Keratinocyte (primary cell): ENCODE measurements around the gene SIK3. TPM values are rescaled to one million over a fixed set of nuclear protein-coding genes. Genes with fewer than 3 reads are reported as not detected.

Source experiments
- DNase-seq: peaks from one replicate; pipeline ENCODE4 v3.0.0-alpha.2; 2011; ENCODE audit warnings: low read depth, missing footprints, low spot score
- FAIRE-seq: peaks from 2 replicates; lab custom pipeline; 2011; peaks lifted over from hg19 to GRCh38; lab: Jason Lieb, UNC
- H2AFZ ChIP-seq: 2 replicates; pipeline ENCODE4 v1.6.0; 2012; ENCODE audit warnings: low read length, control low read depth, inconsistent platforms; ENCODE audit not compliant: control insufficient read depth
- H3K27ac ChIP-seq: 2 replicates; pipeline ENCODE4 v1.5.1; 2011; ENCODE audit warnings: low read length; ENCODE audit not compliant: control insufficient read depth, insufficient read depth
- H3K27me3 ChIP-seq: 3 replicates; pipeline ENCODE4 v1.6.0; 2011; ENCODE audit warnings: low read length; ENCODE audit not compliant: control insufficient read depth, insufficient read depth; ENCODE audit errors: extremely low read depth
- H3K36me3 ChIP-seq, 2 experiments: 2 replicates in 1 of 2; 3 replicates in 1 of 2; pipeline ENCODE4 v1.5.1; 2011; ENCODE audit warnings: low read length in 2 of 2, mild to moderate bottlenecking in 1 of 2; ENCODE audit not compliant: control insufficient read depth in 2 of 2, insufficient read depth in 2 of 2; ENCODE audit errors: extremely low read depth in 1 of 2
- H3K4me1 ChIP-seq: 3 replicates; pipeline ENCODE4 v1.5.1; 2011; ENCODE audit warnings: low read length; ENCODE audit not compliant: control insufficient read depth, insufficient read depth; ENCODE audit errors: extremely low read depth
- H3K4me2 ChIP-seq: 3 replicates; pipeline ENCODE4 v1.6.0; 2011; ENCODE audit warnings: low read depth, low read length; ENCODE audit not compliant: control insufficient read depth, insufficient read depth; ENCODE audit errors: extremely low read depth
- H3K4me3 ChIP-seq, 3 experiments: fragments of 200-600 bp in 1 of 3; sonication (generic) in 1 of 3; 2 replicates in 2 of 3; 3 replicates in 1 of 3; pipeline ENCODE4 v1.5.1; 2011 to 2016; ENCODE audit warnings: low read length in 3 of 3, mild to moderate bottlenecking in 3 of 3, control low read depth in 2 of 3, inconsistent platforms in 1 of 3, low read depth in 1 of 3, mixed read lengths in 1 of 3, mixed run types in 1 of 3, moderate library complexity in 1 of 3; ENCODE audit not compliant: control insufficient read depth in 2 of 3, insufficient read depth in 2 of 3; ENCODE audit errors: extremely low read depth in 1 of 3
- H3K79me2 ChIP-seq: 2 replicates; pipeline ENCODE4 v1.6.0; 2012; ENCODE audit warnings: low read length; ENCODE audit not compliant: control insufficient read depth, insufficient read depth
- H3K9ac ChIP-seq: 3 replicates; pipeline ENCODE4 v1.6.0; 2011; ENCODE audit warnings: low read length; ENCODE audit not compliant: control insufficient read depth, insufficient read depth; ENCODE audit errors: extremely low read depth
- H3K9me1 ChIP-seq: 3 replicates; pipeline ENCODE4 v1.6.0; 2011; ENCODE audit warnings: low read length; ENCODE audit not compliant: control insufficient read depth, insufficient read depth; ENCODE audit errors: extremely low read depth
- H3K9me3 ChIP-seq: 2 replicates; pipeline ENCODE4 v1.5.1; 2012; ENCODE audit warnings: low read depth, low read length; ENCODE audit not compliant: control insufficient read depth
- H4K20me1 ChIP-seq: 3 replicates; pipeline ENCODE4 v1.6.0; 2011; ENCODE audit warnings: low read length; ENCODE audit not compliant: control insufficient read depth, insufficient read depth; ENCODE audit errors: extremely low read depth
- EZH2 ChIP-seq: IDR thresholded peaks from one replicate; pipeline ENCODE4 v1.6.1; 2012; ENCODE audit warnings: inconsistent platforms, mild to moderate bottlenecking, low read length, moderate library complexity
- dilution Hi-C: fragments of 300-500 bp; cut with MboI; formaldehyde crosslinking; loops from one replicate; pipeline ENCODE4 v1.7.0; 2020; ENCODE audit warnings: low sequenced_read_pairs; ENCODE audit not compliant: extremely low pct_ligation_motif_present
- polyA plus RNA-seq, 5 experiments: library from polyadenylated mRNA; depleted of rRNA in 3 of 5; stranded (reverse) in 3 of 5; stranded (forward) in 1 of 5; unstranded in 1 of 5; fragments of >200 nt; gene quantifications; 1 replicate in 1 of 5; 2 replicates in 3 of 5; 3 replicates in 1 of 5; pipeline versions ENCODE4 v1.2.1 to v1.2.3, GENCODE V29; 2011 to 2012; ENCODE audit warnings: missing spikeins in 2 of 5, low read depth in 1 of 5, low replicate concordance in 1 of 5
- TF ChIP-seq, protein P1 (sequence below), 3 experiments: IDR thresholded peaks in 1 of 3; conservative IDR thresholded peaks in 1 of 3; optimal IDR thresholded peaks in 1 of 3; 2 replicates in 2 of 3; 3 replicates in 1 of 3; pipeline versions ENCODE3 to v1.5.1; 2011; ENCODE audit warnings: low read length in 3 of 3, mild to moderate bottlenecking in 3 of 3, moderate library complexity in 2 of 3, control low read depth in 1 of 3, inconsistent platforms in 1 of 3; ENCODE audit not compliant: insufficient read depth in 2 of 3; ENCODE audit errors: extremely low read depth in 1 of 3

Gene SIK3
- polyA plus RNA-seq, 1 donor (not counting 4 experiments of a cell fraction or from before 2014, with no cell fraction given), result 8.2 TPM

DNA sequence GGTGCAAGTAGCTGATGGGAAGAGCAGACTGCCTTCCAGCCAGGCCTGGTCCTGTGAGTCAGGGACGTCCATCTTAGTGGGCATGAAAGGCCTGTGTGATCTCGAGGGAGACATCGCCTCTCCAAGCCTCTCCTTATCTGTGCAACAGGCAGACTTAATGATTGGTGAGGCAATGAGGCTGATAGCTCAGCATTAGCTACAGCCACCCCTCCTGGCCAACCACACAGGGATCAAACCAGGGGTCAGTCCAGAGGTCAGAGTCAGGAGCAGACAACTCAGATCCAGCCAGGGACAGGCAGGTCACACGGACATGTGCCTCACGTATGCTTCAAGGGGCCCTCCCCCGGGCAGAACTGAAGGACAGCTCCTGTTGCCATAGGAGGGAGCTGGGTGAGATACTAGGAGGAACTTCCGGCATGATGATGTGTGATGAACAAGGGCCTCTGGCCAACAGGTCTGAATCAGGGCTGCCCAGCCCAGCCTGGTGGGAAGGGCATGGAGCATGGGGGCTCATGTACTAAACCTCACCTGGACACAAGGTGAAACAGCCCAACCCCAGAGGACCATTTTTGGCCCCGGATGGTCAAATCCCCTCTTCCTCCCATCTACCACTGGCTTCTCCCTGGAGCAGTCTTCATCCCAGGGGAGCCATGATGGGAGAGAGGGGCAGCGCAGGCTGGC lies 271.3 kb downstream of the SIK3 start:
- H3K9me3 ChIP-seq, result no peaks in the 10 kb centered on the region
- no peak overlapping the region for H3K4me3 ChIP-seq
- H3K4me1 ChIP-seq, result no peaks in the 10 kb centered on the region
- no peak overlapping the region for H3K9ac ChIP-seq
- no peak overlapping the region for H2AFZ ChIP-seq
- dilution Hi-C loops, result no loop called here
- H3K36me3 ChIP-seq, result no peaks in the 10 kb centered on the region
- no peaks in the 10 kb centered on the region for H4K20me1 ChIP-seq
- H3K79me2 ChIP-seq, result no peaks in the 10 kb centered on the region
- TF ChIP-seq, protein P1, sequence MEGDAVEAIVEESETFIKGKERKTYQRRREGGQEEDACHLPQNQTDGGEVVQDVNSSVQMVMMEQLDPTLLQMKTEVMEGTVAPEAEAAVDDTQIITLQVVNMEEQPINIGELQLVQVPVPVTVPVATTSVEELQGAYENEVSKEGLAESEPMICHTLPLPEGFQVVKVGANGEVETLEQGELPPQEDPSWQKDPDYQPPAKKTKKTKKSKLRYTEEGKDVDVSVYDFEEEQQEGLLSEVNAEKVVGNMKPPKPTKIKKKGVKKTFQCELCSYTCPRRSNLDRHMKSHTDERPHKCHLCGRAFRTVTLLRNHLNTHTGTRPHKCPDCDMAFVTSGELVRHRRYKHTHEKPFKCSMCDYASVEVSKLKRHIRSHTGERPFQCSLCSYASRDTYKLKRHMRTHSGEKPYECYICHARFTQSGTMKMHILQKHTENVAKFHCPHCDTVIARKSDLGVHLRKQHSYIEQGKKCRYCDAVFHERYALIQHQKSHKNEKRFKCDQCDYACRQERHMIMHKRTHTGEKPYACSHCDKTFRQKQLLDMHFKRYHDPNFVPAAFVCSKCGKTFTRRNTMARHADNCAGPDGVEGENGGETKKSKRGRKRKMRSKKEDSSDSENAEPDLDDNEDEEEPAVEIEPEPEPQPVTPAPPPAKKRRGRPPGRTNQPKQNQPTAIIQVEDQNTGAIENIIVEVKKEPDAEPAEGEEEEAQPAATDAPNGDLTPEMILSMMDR (optimal IDR thresholded peaks at IDR 0.05 in 1 of 3, IDR thresholded peaks at IDR 0.05 in 1 of 3, conservative IDR thresholded peaks at IDR 0.05 in 1 of 3; ENCODE audit: extremely low read depth in 1 of 3, insufficient read depth in 2 of 3, low read length in 3 of 3), result no peak
- no peak for TF ChIP-seq EZH2
- no peak for FAIRE-seq
- H3K27me3 ChIP-seq, result no peaks in the 10 kb centered on the region
- no peak for DNase-seq
- no peak overlapping the region for H3K27ac ChIP-seq
- no peak overlapping the region for H3K4me2 ChIP-seq
- no peaks in the 10 kb centered on the region for H3K9me1 ChIP-seq

DNA sequence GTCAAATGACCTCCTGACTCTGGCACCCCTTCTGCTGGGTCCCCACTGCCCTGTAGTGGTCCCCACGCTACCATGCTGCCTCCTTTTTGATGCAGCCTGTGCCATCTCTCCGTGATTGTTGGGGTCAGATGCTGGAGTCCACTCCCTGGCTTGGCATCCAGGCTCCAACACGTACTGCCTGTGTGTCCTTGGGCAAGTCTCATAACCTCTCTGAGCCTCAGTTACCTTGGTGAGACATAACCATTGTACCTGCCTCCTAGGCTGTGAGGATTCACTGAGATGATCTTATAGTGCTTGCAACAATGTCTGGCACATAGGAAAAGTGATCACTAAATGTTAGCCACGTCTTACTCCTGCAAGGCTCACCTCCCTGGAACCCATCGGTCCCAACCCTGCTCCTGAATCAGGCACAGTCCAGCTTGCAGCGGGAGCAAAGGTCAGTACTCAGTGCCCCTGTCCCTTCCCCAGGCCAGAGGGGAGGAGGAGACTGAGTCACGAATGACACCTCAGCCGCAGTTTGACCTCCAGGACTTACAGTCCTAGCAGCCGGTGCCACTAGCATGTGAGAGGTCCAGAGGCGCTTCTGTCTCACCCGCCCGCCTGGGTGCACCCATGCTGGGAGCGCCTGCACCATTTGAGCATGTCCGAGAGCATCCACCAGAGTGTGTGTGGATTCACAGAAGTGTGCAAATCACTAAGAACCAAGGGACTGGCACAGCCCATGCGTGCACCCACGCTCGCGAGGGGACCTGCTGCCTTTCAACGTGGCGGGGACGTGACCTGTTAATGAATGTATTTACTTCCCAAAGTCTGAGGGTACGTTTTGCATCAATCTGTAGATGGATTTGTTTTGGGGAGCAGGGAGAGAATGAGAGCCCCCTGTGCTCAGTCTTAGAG lies 272.1 kb downstream of the SIK3 start:
- Histone ChIP-seq H2AFZ (no peak overlapping the region), H3K4me3 (no peak overlapping the region), H3K4me2 (no peak overlapping the region), H3K27ac (no peak overlapping the region), H4K20me1 (no peaks in the 10 kb centered on the region), H3K36me3 (no peaks in the 10 kb centered on the region), H3K9me3 (no peaks in the 10 kb centered on the region), H3K4me1 (no peaks in the 10 kb centered on the region), H3K27me3 (no peaks in the 10 kb centered on the region), H3K79me2 (no peaks in the 10 kb centered on the region), H3K9ac (no peak overlapping the region), H3K9me1 (no peaks in the 10 kb centered on the region)
- dilution Hi-C loops, result no loop called here
- FAIRE-seq (no peak), DNase-seq (no peak)
- TF ChIP-seq, protein P1 (optimal IDR thresholded peaks at IDR 0.05 in 1 of 3, IDR thresholded peaks at IDR 0.05 in 1 of 3, conservative IDR thresholded peaks at IDR 0.05 in 1 of 3; ENCODE audit: extremely low read depth in 1 of 3, insufficient read depth in 2 of 3, low read length in 3 of 3), result no peak
- TF ChIP-seq EZH2, result no peak
